GM12872 (cell line): ENCODE data around the gene UBE3B.

Experiments
- CTCF ChIP-seq: IDR thresholded peaks from 3 replicates; pipeline ENCODE4 v1.5.1; 2011; ENCODE audit warnings: low read depth, mild to moderate bottlenecking, low read length, moderate library complexity; ENCODE audit not compliant: insufficient read depth

The UBE3B gene

GRCh38 chr12:109467978-109468676, 9.3 kb upstream of the UBE3B start:
- TF ChIP-seq CTCF: no peak

GRCh38 chr12:109469517-109469916, 7.9 kb upstream of the UBE3B start:
- no peak for TF ChIP-seq CTCF

- no peak for TF ChIP-seq CTCF
These were observed 4.4 kb upstream of the UBE3B start for GRCh38 chr12:109473006-109473405.

- TF ChIP-seq CTCF: no peak
These were observed 2.3 kb upstream of the UBE3B start for GRCh38 chr12:109475121-109475520.

GRCh38 chr12:109475993-109476806, 1.2 kb upstream of the UBE3B start:
- TF ChIP-seq CTCF: no peak

GRCh38 chr12:109476807-109477184, 638 bp upstream of the UBE3B start:
- TF ChIP-seq CTCF: no peak

- no peak for TF ChIP-seq CTCF
These were observed 505 bp downstream of the UBE3B start for GRCh38 chr12:109477963-109478315.
